DLD1 (cell line): ENCODE results near the gene DNAH10.
"Not testable (repeated sequence)": the region's sequence is repeated elsewhere in the genome, so short reads cannot be mapped to it uniquely, and the experiment has no call there.

Experiments
- in situ Hi-C: cut with HindIII; loops from 2 replicates; pipeline ENCODE4 v1.10.0; 2017; ENCODE audit warnings: low sequenced_read_pairs

DNAH10 gene

DNA sequence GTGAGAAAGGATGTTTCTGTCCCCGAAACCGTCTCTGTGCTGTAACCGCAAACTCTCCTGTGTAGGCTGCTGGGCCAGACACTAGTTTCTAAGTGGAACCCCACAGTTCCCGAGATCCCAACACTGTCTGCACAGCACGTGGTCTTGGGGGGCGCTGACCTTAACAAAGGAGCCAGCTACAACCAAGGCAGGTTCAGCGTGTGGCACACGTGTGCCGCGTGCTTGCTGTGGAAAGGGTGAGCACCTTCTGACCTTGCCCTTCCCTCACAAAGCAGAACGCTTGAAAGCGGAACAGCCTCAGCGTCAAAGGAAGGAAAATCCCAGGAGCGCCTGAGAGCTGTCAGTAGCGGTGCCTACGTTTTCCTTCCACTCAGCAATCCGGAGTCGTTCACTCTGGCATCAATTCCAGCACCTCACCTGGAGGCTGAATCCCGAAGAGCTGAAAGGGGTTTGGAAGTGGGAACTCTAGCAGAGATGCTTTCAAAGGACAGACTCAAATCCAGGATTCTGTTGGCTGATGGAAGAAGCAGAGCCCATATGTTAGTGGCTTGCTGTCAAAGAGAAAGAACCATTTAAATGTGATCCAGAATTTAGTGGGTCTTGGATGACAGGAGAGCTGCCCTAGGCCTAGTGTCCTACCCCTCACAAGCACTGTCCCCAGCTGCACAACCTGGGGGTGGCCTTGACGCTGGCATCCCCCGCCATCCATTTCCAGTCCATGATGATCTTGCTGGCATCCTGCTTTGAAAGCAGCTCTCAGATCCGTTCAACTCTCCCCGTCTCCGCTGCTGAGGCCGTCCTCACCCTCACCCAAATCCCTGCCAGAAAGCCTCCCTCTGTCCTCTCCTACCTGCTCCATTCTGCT is 183.4 kb downstream of the DNAH10 start:
- in situ Hi-C loops, result no loop called here

DNA sequence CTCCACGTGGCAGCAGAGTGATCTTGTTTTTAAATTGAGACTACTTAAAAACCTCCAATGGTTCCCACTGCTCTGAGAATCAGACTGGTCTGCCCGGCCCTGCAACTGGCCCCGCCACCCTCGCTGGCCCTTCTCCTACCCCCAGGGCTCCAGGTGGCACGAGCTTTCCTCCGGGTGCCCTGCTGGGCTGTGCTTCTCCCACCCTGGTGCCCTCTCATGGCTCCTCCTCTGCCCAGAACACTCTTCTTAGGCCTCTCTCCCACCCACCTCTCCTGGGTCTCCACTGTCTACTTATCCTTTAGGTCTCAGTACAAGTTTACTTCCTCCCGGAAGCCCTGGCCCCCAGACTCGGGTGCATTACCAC is 184.0 kb downstream of the DNAH10 start:
- in situ Hi-C loops, result no loop called here

DNA sequence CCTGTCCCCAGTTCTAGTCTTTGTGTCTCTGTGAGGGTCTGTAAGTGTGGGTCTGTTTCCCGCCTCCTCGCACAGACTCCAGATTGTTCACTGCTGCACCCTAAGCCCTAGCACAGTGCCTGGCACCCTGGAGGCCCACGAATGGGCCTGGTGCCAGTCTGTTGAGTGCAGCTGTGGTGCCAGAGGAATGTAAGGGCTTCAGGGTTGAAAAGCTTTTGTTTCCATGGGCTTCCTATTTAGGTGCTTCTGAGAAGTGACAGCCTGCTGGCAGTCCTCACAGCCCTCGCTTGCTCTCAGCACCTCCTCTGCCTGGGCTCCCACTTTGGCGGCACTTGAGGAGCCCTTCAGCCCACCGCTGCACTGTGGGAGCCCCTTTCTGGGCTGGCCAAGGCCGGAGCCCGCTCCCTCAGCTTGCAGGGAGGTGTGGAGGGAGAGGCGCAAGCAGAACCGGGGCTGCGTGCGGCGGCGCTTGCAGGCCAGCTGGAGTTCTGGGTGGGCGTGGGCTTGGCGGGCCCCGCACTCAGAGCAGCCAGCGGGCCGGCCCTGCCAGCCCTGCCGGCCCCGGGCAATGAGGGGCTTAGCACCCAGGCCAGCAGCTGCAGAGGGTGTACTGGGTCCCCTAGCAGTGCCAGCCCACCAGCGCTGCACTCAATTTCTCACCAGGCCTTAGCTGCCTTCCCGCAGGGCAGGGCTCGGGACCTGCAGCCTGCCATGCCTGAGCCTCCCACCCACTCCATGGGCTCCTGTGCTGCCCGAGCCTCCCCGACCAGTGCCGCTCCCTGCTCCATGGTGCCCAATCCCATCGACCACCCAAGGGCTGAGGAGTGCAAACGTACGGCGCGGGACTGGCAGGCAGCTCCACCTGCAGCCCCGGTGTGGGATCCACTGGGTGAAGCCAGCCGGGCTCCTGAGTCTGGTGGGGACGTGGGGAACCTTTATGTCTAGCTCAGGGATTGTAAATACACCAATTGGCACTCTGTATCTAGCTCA is 184.7 kb downstream of the DNAH10 start:
- in situ Hi-C loops, result not testable (repeated sequence)

DNA sequence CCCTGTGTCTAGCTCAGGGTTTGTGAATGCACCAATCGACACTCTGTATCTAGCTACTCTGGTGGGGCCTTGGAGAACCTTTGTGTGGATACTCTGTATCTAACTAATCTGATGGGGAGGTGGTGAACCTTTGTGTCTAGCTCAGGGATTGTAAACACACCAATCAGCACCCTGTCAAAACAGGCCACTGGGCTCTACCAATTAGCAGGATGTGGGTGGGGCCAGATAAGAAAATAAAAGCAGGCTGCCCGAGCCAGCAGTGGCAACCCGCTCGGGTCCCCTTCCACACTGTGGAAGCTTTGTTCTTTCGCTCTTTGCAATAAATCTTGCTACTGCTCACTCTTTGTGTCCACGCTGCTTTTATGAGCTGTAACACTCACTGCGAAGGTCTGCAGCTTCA is 185.4 kb downstream of the DNAH10 start:
- in situ Hi-C loops, result not testable (repeated sequence)

DNA sequence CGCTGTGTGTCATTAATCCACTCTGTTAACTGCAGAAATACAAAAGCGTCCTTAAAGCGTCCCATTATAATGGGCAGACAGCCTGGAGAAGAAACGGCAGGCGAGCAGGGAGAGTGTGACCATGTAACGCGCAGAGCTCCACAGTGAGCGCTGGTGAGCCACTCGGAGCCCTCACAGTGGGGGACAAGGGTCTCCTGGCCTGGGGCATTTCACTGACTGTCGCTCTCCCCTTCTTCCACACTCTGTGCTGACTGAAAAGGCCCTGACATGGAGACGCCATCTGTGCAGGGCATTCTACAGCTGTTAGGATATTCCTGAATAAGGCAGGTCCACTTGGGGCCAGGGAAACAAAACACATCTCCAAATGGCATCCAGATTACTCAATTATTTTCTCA is 186.3 kb downstream of the DNAH10 start:
- in situ Hi-C loops, result no loop called here

DNA sequence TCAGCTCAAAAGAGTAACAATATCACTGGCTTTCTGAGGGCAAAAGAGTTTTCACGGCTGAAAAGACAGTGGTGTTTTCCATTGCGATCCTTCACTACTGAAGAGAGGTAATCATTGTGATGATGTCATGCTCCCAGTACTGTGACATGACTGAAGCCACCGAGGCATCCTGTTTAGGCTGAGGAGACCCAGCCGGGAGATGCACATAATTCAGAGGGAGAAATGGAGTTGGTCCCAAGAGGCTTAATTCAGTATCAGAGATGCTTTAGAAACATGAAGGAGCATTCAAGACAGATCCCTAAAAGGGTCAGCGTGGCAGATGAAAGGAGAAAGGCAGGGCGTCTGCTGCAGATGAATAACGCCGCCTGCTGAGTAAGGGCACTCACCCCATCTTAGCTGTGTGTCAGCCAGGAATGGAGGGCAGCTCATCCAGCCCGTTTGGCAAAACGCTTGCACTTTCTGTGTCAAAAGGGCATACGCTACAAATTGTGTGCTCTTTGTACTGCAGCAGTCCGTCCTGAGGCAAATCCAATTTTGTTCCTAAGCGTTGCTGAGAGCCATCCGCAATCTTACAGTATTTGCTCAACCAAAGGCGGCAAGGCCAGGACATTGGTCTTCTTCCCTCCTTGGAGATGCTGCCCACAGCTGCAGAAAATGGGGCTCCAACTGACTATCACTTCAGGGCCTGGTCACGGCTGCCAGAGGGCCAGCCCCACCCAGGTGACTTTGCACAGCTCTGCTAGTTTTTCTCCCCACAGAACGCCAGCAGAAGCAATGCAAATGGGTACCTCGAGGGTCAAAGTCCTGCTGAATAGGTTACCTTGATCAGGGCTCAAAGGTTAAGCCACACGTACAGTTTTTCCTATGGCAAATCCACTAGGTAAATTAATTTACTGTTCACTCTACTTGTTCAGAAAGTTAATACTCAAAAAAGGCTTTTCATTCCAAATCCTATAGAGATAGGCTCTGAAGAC is 187.0 kb downstream of the DNAH10 start:
- in situ Hi-C loops, result no loop called here

DNA sequence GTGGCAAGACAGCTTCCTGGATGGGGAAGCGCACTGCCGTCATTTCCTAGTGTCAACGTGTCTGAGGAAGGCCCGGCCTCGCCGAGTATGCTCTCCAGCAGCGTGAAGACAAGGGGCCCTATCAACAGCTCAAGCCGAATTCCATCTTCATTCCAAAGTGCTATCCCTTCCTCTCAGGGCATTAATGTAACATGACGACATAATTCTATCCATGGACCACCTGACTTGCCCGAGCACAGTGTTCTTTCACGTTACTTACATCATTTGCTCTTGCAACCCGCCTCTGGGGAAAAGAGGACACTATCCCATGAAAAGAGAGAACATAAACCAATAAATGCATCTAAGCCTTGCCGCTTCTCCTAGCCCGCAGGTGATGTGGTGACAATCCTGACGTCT is 187.7 kb downstream of the DNAH10 start:
- in situ Hi-C loops, result no loop called here

DNA sequence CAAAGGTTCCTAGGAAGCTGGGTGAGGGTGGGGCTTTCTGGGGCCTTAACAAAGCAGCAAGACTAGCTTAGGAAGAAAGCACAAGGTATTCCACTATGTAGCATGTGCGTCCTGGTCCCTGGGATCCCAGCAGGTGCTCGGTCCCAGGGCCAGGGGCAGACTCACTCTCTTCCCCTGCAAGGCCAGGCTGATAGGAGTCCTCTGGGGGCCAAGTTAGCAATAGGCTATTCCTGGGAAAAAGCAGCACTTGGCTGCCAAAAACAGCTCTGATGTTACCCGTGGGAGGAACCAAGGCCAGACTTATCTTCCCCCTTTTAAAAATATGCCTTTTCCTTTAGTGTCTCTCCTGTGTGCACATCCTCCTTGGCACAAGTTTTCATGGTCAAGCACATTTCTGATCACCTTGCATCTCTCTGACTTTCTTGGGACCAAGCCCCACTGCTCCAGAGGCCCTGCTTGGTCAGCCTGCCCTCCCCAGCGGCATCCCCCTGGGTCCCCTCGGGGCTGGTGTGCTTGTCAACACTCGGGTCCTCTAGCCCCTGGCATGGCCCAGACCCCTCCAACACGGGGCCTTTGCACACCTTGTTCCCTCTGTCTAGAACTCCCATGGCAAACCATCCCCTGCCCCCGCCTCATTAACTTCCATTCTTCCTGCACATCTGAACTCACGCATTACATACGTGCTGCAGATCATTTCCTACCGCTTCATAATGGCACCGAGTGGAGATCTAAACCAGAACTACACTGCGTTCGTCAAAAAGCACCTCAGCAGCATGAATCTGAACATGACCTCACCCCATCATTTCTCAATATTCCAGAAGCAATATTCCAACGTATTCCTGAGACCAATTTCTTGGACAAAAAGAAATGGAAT is 188.6 kb downstream of the DNAH10 start:
- in situ Hi-C loops, result no loop called here

DNA sequence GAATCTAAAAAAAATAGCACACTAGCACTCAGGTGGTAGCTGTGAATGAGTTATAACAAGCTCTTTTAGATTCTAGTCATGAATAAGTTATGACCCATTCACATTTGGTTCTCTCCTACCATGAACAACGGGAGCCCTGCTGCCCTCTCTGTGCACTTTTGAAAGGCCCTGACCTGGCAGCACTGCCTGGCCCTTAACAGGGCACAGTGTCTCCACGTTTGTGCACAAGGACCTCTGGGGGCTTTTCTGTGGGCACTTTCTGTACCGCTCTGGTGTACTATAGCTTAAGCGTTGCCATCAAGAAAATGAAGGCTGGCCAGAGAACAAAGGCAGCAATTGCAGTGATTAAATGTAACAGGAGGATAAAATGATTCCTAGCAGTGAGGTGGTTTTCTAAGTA is 189.4 kb downstream of the DNAH10 start:
- in situ Hi-C loops, result no loop called here

DNA sequence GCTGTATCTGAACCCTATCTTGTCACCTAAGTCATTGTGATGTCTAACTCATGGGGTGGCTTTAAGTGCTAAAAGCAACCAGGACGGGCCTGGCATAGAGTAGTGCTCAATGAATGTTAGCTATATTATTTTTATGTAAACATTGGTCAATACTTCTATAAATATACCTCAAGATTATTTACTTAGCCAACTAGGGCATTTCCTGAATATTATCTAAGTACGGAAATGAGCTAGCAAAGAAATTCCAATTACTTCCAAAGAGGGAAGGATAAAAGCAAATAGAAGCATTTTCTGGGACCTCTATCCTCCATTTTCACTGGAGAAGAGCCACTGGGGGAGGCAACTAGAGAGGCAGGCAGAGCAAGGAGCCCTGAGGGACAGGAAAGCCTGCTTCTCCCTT is 189.9 kb downstream of the DNAH10 start:
- in situ Hi-C loops, result no loop called here

DNA sequence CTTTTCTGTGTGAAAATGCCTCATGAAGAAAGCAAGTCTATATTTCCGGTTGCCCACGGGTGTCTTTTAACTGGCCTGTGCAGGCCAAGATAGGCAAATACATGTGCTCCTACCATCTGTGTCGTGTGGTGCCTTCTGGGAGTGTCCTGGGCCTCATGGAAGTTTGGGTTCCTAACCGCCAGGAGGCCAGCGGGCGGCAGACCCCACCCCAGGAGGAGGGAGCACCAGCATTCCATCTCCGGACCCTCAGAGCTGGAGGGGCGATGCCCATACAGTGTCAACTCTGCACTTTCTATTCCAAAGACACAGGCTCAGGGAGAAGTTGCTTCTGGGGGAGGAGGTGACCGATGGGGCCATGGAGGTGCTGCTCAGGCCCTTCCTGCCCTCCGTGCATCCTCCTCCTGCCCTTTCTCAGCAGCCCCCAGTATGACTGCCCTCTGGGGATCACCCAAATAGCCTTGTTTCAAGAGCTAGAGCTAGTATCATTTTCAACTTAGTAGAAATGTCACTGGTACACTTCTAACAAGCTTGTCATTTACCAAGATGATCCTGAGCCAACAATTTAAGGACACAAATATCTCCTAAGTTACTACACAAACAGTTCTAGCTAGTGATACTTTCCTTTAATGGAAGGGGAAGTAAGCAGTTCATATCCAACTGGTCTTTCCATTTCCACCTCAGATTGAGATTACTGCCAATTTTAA is 192.7 kb downstream of the DNAH10 start:
- in situ Hi-C loops, result no loop called here

DNA sequence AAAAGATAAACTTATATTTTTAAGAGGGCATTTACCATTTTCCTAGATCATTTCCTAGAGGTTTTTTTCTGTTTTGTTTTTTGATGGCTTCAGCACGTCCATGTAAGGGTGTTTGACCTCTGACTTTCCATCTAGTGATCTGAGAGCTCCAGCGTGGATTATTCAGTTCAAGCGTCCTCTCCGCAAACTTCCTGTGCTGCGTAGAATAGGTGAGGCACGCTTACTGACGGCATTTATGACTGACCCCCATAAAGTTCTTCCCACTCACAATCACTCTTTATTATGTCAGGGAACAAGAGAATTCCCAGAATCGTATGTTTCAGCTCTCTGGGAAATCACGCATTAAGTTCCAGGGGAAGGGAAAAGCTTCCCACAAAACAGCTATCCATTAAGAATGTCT is 194.1 kb downstream of the DNAH10 start:
- in situ Hi-C loops, result no loop called here

DNA sequence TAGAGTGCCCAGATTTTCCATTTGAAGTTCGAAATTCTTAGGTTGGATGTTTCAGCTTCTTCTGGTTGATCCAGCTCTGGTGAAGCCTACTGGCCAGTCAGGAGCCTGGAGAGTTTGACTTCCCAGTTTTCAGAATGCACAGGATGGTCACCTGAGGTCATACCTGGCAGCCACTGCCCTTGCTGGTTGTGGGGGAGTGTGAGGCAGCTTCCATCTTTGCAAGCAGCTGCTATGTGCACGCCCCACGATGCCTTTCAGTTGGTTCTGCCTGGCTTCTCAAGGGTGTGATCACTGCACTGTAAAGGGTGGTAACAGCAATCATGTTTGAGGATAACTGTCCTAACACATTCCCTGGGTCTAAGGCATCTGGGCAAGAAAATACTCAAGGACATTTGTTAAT is 195.1 kb downstream of the DNAH10 start:
- in situ Hi-C loops, result no loop called here

DNA sequence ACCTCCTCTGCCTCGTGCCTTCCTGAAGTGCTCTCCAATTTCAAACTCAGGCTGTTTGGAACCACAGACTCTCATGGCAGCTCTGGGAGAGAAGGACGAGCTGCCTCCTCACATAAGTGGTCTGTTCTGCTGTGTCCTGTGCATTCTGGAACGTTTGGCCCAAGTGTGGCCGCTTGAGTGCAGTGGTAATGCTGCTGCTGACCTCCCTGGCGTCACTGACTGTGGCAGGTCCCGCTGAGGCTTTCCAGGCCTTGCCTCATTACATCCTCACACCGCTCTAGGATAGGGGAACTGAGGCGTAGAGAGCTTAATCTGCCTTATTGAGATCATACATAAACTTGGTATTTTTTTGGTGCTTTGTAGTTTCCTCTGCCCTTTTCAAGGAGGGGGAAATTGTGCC is 196.4 kb downstream of the DNAH10 start:
- in situ Hi-C loops, result no loop called here

DNA sequence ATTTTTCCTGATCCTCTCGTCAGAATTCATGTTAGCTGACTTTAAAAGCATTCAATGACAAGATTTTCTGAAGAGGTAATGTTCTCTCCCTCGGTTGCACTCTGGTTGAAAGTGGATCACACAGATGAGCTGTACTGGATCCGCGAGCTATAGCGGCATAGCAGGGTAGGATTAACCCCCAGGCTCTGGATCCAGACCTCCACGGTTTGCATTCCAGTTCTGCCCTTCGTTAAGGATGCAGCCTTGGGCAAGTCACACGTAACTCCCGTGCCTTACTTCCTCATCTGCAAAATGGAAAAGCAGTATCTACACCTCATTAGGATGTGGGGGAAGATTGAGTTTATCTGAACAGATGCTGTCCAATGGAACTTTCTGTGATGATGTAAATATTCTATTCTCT is 196.8 kb downstream of the DNAH10 start:
- in situ Hi-C loops, result no loop called here

DNA sequence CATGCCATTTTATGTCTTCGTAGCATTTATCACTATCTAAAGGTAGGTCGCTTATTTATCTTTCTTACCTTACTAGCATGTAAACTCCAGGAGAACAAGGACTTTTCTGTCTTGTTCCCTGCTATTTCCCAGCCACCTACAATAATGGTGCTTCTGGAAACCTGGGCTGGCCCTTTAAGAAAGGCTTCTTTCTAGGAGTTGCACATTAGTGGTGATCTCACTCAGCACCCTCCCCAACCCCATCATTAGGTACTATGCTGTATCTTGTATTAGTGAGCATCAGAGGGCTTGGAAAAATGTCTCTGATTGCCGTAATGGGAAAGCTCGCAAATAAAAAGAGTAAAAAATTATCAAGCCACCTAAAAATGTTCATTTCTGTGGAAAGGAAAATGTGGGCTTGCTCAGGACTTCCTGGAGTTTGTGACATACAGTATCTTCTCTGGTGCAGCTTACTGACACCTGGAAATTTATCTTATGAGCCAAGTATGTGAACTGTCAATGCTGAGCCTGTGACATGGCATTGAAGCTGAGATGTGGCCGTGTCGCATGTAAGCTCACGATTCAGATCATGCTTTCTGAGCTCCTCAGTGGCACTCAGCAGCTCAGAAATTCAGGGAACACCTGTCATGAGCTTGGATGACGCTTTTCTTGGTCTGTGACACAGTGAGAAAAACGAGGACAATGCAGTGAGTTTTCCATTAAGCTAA is 198.1 kb downstream of the DNAH10 start:
- in situ Hi-C loops, result no loop called here

DNA sequence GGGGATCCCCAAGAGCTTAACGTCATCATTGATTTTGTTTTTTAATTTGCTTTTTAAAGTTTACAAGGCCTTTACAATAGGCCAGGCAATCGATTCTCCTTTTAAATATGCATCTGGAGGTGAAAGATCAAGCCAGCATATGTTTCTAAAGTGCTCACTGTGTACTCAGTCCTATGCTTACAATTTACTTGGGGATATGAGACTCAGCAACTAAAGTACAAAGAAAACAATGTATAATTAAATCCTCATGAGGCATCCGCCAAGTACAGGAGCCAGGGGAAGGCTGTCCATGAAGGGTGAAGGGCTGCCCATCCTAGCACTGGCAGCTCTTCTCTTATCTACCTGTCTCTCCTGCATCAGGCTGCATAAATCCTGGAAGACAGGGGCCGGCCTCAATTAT is 198.8 kb downstream of the DNAH10 start:
- in situ Hi-C loops, result no loop called here

DNA sequence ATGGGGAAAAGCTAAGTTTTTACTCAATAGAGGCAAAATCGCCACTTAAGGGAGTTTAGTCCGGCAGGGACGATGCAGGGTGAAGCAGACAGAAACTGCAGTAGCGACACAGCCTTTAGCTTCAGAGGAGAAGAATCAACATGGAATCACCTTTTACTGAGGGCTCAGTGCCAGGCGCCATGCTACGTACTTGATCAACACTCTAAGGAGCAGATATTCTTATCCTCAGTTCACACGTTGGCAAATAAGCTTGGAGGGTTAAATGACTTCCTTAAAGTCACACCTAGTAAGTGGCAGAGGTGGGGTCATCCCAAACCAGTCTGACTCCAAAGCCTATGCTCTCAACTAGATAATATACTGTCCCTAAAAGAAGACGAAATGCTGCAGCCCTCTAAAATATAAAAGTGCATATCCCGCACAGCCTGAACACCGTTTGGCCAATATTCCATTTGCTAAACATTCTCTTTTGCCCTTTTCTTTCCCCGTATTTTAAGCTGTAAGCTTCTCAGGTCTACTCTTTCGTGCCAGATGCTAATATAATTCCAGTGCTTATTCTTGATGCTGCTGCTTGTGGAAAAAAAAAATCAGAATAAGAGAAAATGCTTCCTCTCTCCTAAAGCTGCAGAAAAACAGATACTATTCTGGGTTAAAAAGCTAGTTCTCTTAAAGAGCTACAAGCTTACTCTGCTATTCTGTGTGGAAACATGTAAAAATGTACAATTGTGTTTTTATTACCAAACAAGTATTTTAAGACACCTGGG is 199.7 kb downstream of the DNAH10 start:
- in situ Hi-C loops, result no loop called here
